Jurkat, Clone E6-1 (cell line): ENCODE data around the gene SSPN.

ENCODE experiments used
- DNase-seq: peaks from one replicate; pipeline ENCODE4 v3.0.0-alpha.2; 2011; ENCODE audit warnings: low read depth, low spot score
- H3K4me3 ChIP-seq: 2 replicates; pipeline ENCODE4 v1.5.1; 2011; ENCODE audit warnings: mild to moderate bottlenecking, low read length, control low read depth, moderate library complexity

Gene SSPN

DNA sequence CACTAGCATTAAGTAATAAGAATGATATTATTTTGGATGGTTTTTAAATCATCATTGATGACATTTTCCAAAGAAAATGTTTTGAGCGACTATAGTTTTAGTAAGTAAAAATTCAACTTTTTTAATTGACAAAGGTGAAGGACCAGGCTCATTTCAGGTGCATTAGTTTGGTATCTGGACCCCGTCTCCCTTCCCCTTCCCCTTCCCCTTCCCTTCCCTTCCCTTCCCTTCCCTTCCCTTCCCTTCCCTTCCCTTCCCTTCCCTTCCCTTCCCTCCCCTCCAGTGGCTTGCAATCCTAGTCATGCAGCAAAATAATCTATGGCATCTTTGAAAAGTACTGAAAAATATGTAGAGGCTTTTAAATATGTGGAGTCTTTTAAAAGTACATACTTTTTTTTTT lies 13.0 kb upstream of the SSPN start:
- no peak for DNase-seq
- H3K4me3 ChIP-seq, result no peak overlapping the region

GRCh38 chr12:26185532-26186320 lies 9.6 kb upstream of the SSPN start:
- no peak for DNase-seq
- no peak overlapping the region for H3K4me3 ChIP-seq

DNA sequence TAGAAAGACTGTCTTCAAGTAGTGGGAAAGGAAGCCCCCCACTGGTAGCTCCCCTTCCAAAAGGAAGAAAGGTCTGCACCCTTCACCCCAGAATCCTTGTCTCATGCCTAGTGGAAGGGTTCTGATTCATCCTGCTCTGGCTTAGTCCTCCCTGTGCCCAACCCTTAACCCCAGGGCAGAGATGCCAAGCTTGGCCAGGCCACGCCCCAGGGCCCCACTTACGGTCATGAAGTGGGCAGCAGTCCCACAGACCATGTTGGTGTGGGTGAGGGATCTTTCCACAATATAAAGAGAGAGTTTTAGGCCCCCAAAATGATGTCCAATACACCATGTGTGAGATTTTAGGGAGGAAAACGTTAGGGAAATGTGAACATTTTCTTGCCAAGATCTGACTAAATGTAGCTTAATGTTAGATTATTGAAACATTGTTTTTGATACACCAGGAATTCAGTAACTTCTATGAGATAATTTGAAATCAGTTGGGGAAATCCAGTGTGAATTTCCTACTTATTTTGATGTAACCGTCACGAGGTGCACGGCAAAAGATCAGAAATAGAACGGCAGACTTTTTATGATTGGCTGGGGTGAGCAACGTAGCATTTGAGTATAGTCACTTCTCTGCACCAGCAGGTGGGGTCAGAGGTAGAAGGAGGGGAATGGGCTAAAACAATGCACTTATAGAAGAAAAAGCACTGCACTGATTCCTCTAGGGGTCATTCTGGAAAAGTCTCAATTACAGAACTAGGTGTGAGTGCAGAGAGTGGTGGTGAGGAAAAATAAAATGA lies 8.2 kb upstream of the SSPN start:
- no peak for DNase-seq
- no peak overlapping the region for H3K4me3 ChIP-seq

- no peak overlapping the region for H3K4me3 ChIP-seq
- no peak for DNase-seq
These were observed 7.2 kb upstream of the SSPN start for GRCh38 chr12:26188127-26188526.

- no peak overlapping the region for H3K4me3 ChIP-seq
- no peak for DNase-seq
These were observed 6.7 kb upstream of the SSPN start for GRCh38 chr12:26188641-26189040.

DNA sequence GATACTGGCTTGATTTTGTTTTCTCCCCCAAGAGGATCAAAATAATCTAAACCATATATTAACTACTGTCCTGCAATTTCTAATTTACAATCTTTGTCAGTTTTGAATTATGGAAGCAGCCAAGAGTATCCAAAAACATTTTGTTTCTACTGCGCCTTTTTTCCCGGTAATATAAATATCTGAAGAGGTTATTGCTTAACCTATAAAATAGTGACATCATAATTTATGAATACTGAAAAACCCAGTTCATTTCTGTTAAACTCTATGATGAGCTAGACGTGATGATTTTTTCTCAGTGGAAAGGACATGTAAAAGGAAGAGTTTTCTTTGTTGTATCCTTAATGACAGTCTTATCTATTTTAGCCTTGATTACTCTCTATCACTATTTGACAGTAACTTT lies 3.2 kb upstream of the SSPN start:
- no peak overlapping the region for H3K4me3 ChIP-seq
- no peak for DNase-seq

DNA sequence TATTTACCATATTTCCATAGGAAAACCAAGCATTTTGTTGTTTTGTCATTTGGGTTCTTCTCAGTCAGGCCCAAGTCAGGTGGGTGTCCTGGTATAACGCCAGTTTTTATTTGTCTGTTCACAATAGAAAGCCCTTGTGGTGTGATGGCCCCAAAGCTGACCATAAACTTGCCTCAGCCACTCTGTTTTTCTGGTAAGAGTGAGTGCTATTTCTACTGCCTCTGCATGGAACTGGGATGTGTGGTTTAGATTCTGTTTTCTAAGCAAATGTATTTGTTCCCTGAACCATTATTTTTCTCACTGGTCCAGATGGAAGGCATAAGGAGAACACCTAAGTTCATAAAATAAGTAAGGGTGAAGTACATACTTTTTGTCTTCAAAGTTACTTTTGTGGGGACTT lies 1.8 kb upstream of the SSPN start:
- H3K4me3 ChIP-seq, result no peak overlapping the region

GRCh38 chr12:26195641-26196420 lies 458 bp downstream of the SSPN start:
- no peak for DNase-seq
- H3K4me3 ChIP-seq, result no peak overlapping the region

More for the DNA sequence above, 1.8 kb upstream of the SSPN start:
- no peak for DNase-seq

DNA sequence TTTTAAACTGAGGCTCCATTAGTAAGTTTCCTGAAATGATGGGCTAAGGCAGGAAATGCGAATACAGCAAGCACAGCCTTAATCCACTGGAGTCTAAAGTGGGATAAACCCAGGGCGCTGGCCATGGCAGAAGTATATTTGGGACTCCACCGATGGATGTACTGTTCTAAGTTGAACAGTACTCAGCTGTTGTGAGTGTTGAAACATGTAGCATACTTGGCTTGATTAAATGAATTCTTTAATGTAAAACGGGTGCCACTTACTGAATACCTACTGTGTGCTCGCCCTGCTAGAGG lies 996 bp downstream of the SSPN start:
- no peak for DNase-seq
- no peak overlapping the region for H3K4me3 ChIP-seq

DNA sequence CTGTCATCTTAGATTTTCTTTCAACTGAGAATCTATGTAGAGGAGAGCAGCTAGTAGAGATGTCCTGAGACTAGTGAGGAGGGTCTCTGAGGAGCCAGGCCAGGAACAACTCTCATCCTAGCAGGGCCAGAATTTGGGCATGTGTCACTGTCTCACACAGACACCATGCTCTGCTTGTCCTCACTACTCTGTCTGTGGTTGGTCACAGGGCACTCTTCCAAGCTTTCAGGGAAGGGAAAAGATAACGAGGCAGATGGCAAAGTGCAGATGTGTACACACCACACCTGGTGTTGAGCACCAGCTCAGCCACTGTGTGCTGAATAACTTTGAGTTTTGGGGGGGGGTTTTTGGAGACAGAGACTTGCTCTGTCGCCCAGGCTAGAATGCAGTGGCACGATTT lies 2.5 kb downstream of the SSPN start:
- DNase-seq, result no peak
- H3K4me3 ChIP-seq, result no peak overlapping the region

DNA sequence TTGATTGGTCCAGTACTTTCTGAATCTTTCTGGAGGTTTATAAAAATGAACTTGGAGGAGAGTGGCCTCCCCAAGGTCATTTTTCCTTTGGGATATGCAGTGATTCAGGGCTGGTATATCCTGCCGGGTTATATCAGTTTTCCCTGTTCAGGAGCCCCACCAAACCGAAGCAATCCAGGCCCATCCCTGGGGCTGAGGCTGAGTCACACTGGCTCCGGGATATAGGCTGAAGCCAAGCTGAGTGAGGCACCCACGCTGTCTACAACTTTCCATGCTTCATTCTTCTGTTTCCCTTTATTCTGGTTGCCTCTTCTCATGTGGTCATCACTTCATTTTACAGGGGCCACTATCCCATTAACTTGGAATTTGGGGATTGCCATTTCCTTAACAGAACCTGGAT lies 3.4 kb downstream of the SSPN start:
- no peak overlapping the region for H3K4me3 ChIP-seq
- DNase-seq, result no peak

DNA sequence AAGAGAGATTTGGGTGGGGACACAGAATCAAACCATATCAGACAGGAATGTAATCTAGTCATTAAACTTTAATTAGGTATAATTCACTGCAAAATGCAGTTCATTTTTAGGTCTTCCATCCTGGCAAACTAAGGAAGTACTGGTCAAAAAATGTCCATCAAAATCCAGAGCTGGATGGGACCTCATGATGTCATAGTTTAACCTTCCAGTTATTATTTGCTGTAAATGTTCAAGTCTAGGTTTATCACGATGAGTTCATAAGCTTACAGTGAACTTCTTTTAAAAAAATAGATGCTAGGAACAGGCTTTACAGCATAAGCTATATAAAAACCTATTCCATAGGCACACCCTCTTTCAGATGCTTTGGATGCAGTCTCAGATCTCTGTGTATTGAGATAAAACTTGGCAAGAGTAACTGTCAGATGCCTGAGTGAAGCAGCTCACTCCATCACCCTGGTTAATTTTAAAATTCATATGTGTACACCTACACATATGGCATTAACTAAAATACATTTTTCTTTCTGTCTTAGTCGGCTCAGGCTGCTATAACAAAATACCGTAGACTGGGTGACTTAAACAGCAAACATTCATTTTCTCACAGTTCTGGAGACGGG lies 7.9 kb downstream of the SSPN start:
- no peak for DNase-seq
- H3K4me3 ChIP-seq, result no peak overlapping the region

DNA sequence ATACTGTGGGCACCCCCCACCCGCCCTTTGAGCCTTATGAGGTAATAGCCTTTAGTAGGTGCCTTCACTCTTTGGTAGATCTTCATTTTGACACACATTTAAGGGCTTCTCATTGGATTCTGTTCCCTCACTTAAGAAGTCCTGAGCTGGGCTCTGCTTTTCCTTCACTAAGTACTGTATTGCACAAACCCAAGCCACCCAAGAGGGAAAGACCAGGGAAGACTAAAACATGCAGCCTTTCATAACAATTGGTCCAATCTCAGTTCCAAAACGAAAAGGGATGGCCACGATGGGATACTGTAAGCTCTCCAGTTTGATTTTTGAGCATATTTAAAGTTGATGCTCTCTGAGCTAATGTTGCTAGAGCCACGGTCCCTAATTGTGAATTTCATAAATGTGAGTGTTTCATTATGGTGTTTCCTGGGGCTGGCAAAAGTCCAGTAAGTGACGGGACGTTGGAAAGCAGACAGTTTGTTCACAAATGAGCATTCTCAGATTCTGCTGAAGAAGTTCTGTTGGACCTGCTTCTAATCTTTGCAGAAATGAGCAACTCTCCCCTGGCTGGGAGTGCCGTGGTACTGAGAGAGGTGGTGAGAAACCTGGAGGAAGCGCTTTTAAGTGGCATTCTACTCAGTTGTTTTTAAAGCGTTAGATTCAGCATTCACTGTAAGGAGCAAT lies 9.4 kb downstream of the SSPN start:
- DNase-seq, result no peak
- no peak overlapping the region for H3K4me3 ChIP-seq

DNA sequence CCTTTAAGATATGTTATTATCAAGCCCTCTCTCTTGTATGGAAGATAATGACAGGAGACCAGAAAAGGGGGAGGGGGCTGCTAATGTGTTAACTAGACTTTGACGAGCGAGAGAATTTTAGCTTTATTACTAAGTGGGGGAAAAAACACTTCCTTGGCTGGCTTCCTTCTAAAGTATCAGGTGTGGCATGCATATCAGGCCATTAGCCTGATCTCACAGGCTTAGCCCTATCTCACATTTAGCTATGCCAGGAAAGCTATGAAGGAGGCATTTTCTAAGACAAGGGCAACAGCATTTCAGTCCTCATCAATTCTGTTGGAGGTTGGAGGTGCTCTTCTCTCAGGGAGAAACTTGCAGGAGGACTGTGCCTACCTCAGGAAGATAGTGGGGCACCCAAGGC lies 9.9 kb downstream of the SSPN start:
- no peak overlapping the region for H3K4me3 ChIP-seq
- no peak for DNase-seq

DNA sequence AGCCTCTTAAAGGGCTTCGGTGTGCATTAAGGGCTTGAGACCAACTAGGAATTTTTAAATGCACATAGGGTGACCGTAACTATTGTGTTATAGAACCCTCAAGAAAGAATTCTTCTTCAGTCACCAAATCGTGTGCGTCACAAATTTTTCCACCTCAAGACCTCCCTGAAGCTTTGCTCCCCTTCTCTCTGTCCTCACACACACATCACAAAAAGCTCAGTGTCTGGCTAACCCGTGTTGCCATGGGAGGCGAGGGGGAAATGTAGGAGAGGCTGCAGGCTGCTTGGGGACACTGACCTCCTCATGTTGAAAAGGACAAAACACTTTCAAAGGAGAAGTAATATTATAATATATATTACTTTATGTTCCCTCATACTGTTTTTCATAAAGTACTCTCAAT lies 10.6 kb downstream of the SSPN start:
- no peak for DNase-seq

GRCh38 chr12:26211331-26211730 lies 16.0 kb downstream of the SSPN start:
- no peak overlapping the region for H3K4me3 ChIP-seq
- DNase-seq, result no peak

More for the DNA sequence above, 10.6 kb downstream of the SSPN start:
- H3K4me3 ChIP-seq, result no peak overlapping the region

DNA sequence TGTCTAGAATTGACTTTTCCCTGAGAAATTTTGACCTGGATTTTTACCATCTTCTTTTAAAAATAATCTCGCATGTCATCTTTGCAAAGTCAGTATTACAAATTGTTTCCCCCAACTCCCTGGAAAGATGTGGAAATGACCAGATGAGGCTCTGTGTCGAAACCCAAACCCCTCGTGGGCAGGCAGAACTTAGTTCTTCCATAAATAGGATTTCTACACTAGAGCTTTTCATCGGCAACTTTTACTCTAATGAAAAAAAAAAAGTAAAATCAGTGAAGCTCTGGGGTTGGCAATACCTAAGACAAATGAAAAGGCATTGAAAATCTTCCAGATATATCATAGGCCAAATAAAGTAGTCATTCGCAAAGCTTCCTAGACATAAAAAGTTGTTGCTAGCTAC lies 17.0 kb downstream of the SSPN start:
- DNase-seq, result no peak
- no peak overlapping the region for H3K4me3 ChIP-seq

- DNase-seq, result no peak
- H3K4me3 ChIP-seq, result no peak overlapping the region
These were observed 17.6 kb downstream of the SSPN start for GRCh38 chr12:26212988-26213387.

GRCh38 chr12:26214121-26214520 lies 18.7 kb downstream of the SSPN start:
- no peak overlapping the region for H3K4me3 ChIP-seq
- DNase-seq, result no peak
